Neural progenitor cell (in vitro differentiated cells): ENCODE results near the gene CRTC1.

Experiments
- EZH2 ChIP-seq: fragments of 200-600 bp; sonication (generic); IDR thresholded peaks from 2 replicates; pipeline ENCODE4 v1.6.1; 2017; ENCODE audit warnings: antibody characterized with exemption, mild to moderate bottlenecking, moderate library complexity
- TF ChIP-seq, protein P1 (sequence below): fragments of 200-600 bp; sonication (generic); IDR thresholded peaks from 2 replicates; pipeline ENCODE4 v1.5.1; 2017; ENCODE audit warnings: antibody characterized with exemption, mild to moderate bottlenecking

DNA sequence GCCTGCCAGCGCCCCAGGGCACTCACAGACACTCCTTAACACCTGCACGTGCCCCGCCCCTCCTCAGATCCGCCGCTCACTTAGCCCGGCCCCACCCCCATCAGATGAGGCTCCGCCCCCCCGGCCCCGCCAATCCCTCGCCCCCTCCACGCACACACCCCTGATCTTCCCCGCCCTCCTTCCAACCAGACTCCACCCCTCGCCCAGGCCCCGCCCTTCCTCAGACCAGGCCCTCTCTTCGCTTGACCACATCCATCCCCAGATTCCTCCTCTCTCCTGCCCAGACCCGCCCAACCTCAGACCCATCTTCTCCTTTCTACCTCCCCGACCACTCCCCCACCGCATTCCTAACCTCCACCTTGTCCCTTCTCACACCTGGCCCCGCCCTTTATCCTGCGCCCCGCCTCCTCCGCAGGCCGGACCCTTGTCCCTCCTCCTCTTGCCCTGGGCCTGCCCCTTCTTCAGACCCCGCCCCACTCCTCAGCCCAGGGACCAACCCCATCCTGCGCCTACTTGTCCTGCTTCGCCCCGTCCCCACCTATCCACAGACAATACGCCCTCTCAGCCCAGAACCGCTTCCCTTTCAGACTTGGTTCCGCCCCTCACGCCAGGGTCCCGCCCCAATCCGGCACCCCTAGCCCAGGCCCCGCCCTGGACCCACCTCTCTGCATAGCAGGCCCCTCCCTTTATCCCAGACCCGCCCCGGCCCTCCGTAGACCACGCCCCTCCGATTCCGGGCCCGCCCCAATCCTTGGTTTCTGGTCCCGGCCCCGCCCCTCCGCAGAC, 47.1 kb upstream of the CRTC1 start:
- TF ChIP-seq, protein P1, sequence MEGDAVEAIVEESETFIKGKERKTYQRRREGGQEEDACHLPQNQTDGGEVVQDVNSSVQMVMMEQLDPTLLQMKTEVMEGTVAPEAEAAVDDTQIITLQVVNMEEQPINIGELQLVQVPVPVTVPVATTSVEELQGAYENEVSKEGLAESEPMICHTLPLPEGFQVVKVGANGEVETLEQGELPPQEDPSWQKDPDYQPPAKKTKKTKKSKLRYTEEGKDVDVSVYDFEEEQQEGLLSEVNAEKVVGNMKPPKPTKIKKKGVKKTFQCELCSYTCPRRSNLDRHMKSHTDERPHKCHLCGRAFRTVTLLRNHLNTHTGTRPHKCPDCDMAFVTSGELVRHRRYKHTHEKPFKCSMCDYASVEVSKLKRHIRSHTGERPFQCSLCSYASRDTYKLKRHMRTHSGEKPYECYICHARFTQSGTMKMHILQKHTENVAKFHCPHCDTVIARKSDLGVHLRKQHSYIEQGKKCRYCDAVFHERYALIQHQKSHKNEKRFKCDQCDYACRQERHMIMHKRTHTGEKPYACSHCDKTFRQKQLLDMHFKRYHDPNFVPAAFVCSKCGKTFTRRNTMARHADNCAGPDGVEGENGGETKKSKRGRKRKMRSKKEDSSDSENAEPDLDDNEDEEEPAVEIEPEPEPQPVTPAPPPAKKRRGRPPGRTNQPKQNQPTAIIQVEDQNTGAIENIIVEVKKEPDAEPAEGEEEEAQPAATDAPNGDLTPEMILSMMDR, result no peak
- TF ChIP-seq EZH2, result no peak
